ENCODE data around the gene MEF2B. TPM values are rescaled to one million over a fixed set of nuclear protein-coding genes. Genes with fewer than 3 reads are reported as not detected.

The MEF2B gene
- total RNA-seq, 1 donor from 2014 or later = 2.7 TPM

- H3K27me3 Mint-ChIP-seq (ENCODE audit: low read depth) = no peaks in the 10 kb centered on the region
Measured at GRCh38 chr19:19122902-19123301, 47.2 kb downstream of the MEF2B start.

GRCh38 chr19:19121371-19121770 lies 48.7 kb downstream of the MEF2B start:
- no peak overlapping the region for H3K27ac Mint-ChIP-seq
- H3K9me3 Mint-ChIP-seq = peaks cover 12% of the 10 kb centered on the region
- H3K4me1 Mint-ChIP-seq (ENCODE audit: low read depth) = no peaks in the 10 kb centered on the region
- peaks cover 39% of the 10 kb centered on the region for H3K36me3 Mint-ChIP-seq (ENCODE audit: low read depth)
- no peaks in the 10 kb centered on the region for H3K27me3 Mint-ChIP-seq (ENCODE audit: low read depth)
- intact Hi-C loops (cut with micrococcal nuclease) = no loop called here
- DNase-seq (ENCODE audit: low spot score) = no peak
- no peak overlapping the region for H3K4me3 Mint-ChIP-seq (ENCODE audit: low read depth)

More at GRCh38 chr19:19122902-19123301, 47.2 kb downstream of the MEF2B start:
- no peak overlapping the region for H3K27ac Mint-ChIP-seq
- H3K4me3 Mint-ChIP-seq (ENCODE audit: low read depth) = no peak overlapping the region
- intact Hi-C loops (cut with micrococcal nuclease) = no loop called here
- no peaks in the 10 kb centered on the region for H3K4me1 Mint-ChIP-seq (ENCODE audit: low read depth)
- H3K9me3 Mint-ChIP-seq = peaks cover 12% of the 10 kb centered on the region
- DNase-seq (ENCODE audit: low spot score) = no peak
- peaks cover 41% of the 10 kb centered on the region for H3K36me3 Mint-ChIP-seq (ENCODE audit: low read depth)

- Mint-ChIP-seq H3K9me3 (peaks cover 12% of the 10 kb centered on the region), H3K27ac (no peak overlapping the region), H3K36me3 (ENCODE audit: low read depth) (peaks cover 39% of the 10 kb centered on the region), H3K4me3 (ENCODE audit: low read depth) (no peak overlapping the region), H3K4me1 (ENCODE audit: low read depth) (no peaks in the 10 kb centered on the region), H3K27me3 (ENCODE audit: low read depth) (no peaks in the 10 kb centered on the region)
- DNase-seq (ENCODE audit: low spot score) = peak; percentile 18
- intact Hi-C loops (cut with micrococcal nuclease) = no loop called here
Measured at GRCh38 chr19:19120308-19121231, 49.5 kb downstream of the MEF2B start.

- H3K27me3 Mint-ChIP-seq (ENCODE audit: low read depth) = no peaks in the 10 kb centered on the region
- DNase-seq (ENCODE audit: low spot score) = no peak
- H3K36me3 Mint-ChIP-seq (ENCODE audit: low read depth) = peaks cover 37% of the 10 kb centered on the region
- no peaks in the 10 kb centered on the region for H3K4me1 Mint-ChIP-seq (ENCODE audit: low read depth)
- peaks cover 12% of the 10 kb centered on the region for H3K9me3 Mint-ChIP-seq
- no peak overlapping the region for H3K27ac Mint-ChIP-seq
- H3K4me3 Mint-ChIP-seq (ENCODE audit: low read depth) = no peak overlapping the region
- intact Hi-C loops (cut with micrococcal nuclease) = no loop called here
Measured at GRCh38 chr19:19119325-19120237, 50.5 kb downstream of the MEF2B start.

- no peaks in the 10 kb centered on the region for H3K27me3 Mint-ChIP-seq (ENCODE audit: low read depth)
- no peak overlapping the region for H3K4me3 Mint-ChIP-seq (ENCODE audit: low read depth)
- H3K9me3 Mint-ChIP-seq = no peaks in the 10 kb centered on the region
- intact Hi-C loops (cut with micrococcal nuclease) = no loop called here
- peaks cover 12% of the 10 kb centered on the region for H3K36me3 Mint-ChIP-seq (ENCODE audit: low read depth)
- H3K4me1 Mint-ChIP-seq (ENCODE audit: low read depth) = peaks cover 5% of the 10 kb centered on the region
- H3K27ac Mint-ChIP-seq = no peak overlapping the region
- DNase-seq (ENCODE audit: low spot score) = peak; percentile 27
Measured at GRCh38 chr19:19115954-19116353, 54.1 kb downstream of the MEF2B start.

GRCh38 chr19:19113040-19113626 lies 56.9 kb downstream of the MEF2B start:
- H3K27me3 Mint-ChIP-seq (ENCODE audit: low read depth) = no peaks in the 10 kb centered on the region
- H3K9me3 Mint-ChIP-seq = no peaks in the 10 kb centered on the region
- no peaks in the 10 kb centered on the region for H3K36me3 Mint-ChIP-seq (ENCODE audit: low read depth)
- no peak for DNase-seq (ENCODE audit: low spot score)
- no peak overlapping the region for H3K27ac Mint-ChIP-seq
- no peak overlapping the region for H3K4me3 Mint-ChIP-seq (ENCODE audit: low read depth)
- intact Hi-C loops (cut with micrococcal nuclease) = no loop called here
- H3K4me1 Mint-ChIP-seq (ENCODE audit: low read depth) = peaks cover 5% of the 10 kb centered on the region

- intact Hi-C loops (cut with micrococcal nuclease) = no loop called here
- Mint-ChIP-seq H3K36me3 (ENCODE audit: low read depth) (no peaks in the 10 kb centered on the region), H3K27me3 (ENCODE audit: low read depth) (no peaks in the 10 kb centered on the region), H3K4me3 (ENCODE audit: low read depth) (no peak overlapping the region), H3K9me3 (no peaks in the 10 kb centered on the region), H3K27ac (no peak overlapping the region), H3K4me1 (ENCODE audit: low read depth) (peaks cover 5% of the 10 kb centered on the region)
- no peak for DNase-seq (ENCODE audit: low spot score)
Measured at GRCh38 chr19:19111967-19112580, 58.0 kb downstream of the MEF2B start.

GRCh38 chr19:19111136-19111835 lies 58.8 kb downstream of the MEF2B start:
- intact Hi-C loops (cut with micrococcal nuclease) = no loop called here
- no peaks in the 10 kb centered on the region for H3K27me3 Mint-ChIP-seq (ENCODE audit: low read depth)

GRCh38 chr19:19110410-19111135 lies 59.5 kb downstream of the MEF2B start:
- intact Hi-C loops (cut with micrococcal nuclease) = no loop called here

More at GRCh38 chr19:19111136-19111835, 58.8 kb downstream of the MEF2B start:
- H3K4me3 Mint-ChIP-seq (ENCODE audit: low read depth) = no peak overlapping the region
- no peak for DNase-seq (ENCODE audit: low spot score)
- peaks cover 5% of the 10 kb centered on the region for H3K4me1 Mint-ChIP-seq (ENCODE audit: low read depth)
- no peak overlapping the region for H3K27ac Mint-ChIP-seq
- H3K36me3 Mint-ChIP-seq (ENCODE audit: low read depth) = no peaks in the 10 kb centered on the region
- no peaks in the 10 kb centered on the region for H3K9me3 Mint-ChIP-seq

GRCh38 chr19:19109601-19110000 lies 60.5 kb downstream of the MEF2B start:
- H3K9me3 Mint-ChIP-seq = no peaks in the 10 kb centered on the region
- no peaks in the 10 kb centered on the region for H3K36me3 Mint-ChIP-seq (ENCODE audit: low read depth)
- H3K4me1 Mint-ChIP-seq (ENCODE audit: low read depth) = peaks cover 5% of the 10 kb centered on the region
- DNase-seq (ENCODE audit: low spot score) = no peak
- intact Hi-C loops (cut with micrococcal nuclease) = no loop called here
- H3K27me3 Mint-ChIP-seq (ENCODE audit: low read depth) = no peaks in the 10 kb centered on the region
- no peak overlapping the region for H3K4me3 Mint-ChIP-seq (ENCODE audit: low read depth)
- H3K27ac Mint-ChIP-seq = no peak overlapping the region

More at GRCh38 chr19:19110410-19111135, 59.5 kb downstream of the MEF2B start:
- peaks cover 5% of the 10 kb centered on the region for H3K4me1 Mint-ChIP-seq (ENCODE audit: low read depth)
- H3K9me3 Mint-ChIP-seq = no peaks in the 10 kb centered on the region
- H3K27ac Mint-ChIP-seq = no peak overlapping the region
- H3K27me3 Mint-ChIP-seq (ENCODE audit: low read depth) = no peaks in the 10 kb centered on the region
- no peak for DNase-seq (ENCODE audit: low spot score)
- no peak overlapping the region for H3K4me3 Mint-ChIP-seq (ENCODE audit: low read depth)
- no peaks in the 10 kb centered on the region for H3K36me3 Mint-ChIP-seq (ENCODE audit: low read depth)

GRCh38 chr19:19107654-19108053 lies 62.4 kb downstream of the MEF2B start:
- Mint-ChIP-seq H3K4me3 (ENCODE audit: low read depth) (no peak overlapping the region), H3K4me1 (ENCODE audit: low read depth) (no peaks in the 10 kb centered on the region), H3K9me3 (no peaks in the 10 kb centered on the region), H3K36me3 (ENCODE audit: low read depth) (no peaks in the 10 kb centered on the region), H3K27ac (no peak overlapping the region), H3K27me3 (ENCODE audit: low read depth) (no peaks in the 10 kb centered on the region)
- intact Hi-C loops (cut with micrococcal nuclease) = no loop called here
- DNase-seq (ENCODE audit: low spot score) = no peak

Data from activated T-helper 2 cell treated with anti-CD3 and anti-CD28 coated beads, Interferon-gamma antibody, Interleukin-2, Interleukin-4, amounts not matched to agents 10 μg/mL and 5 μg/mL and 100 μg/mL, durations not matched to agents 14 hours and 24 hours and 36 hours (primary cell).